T-helper 2 cell treated with Interferon-gamma antibody and Interleukin-4, amounts not matched to agents 5 μg/mL and 100 μg/mL, for 36 hours (primary cell): ENCODE data around the gene MFNG.
A peak's percentile ranks its signal among the peaks of the same experiment; 100 is the strongest.
"Not testable (repeated sequence)": the region's sequence is repeated elsewhere in the genome, so short reads cannot be mapped to it uniquely, and the experiment has no call there.

Source experiments
- DNase-seq: peaks from one replicate; pipeline ENCODE4 v3.0.0; 2021; ENCODE audit warnings: low spot score
- H3K27ac Mint-ChIP-seq: one replicate; pipeline ENCODE4 v1.8.0; 2021; ENCODE audit warnings: mild to moderate bottlenecking, mixed read lengths
- H3K27me3 Mint-ChIP-seq: one replicate; pipeline ENCODE4 v1.8.0; 2021; ENCODE audit warnings: low read depth, mixed read lengths
- H3K36me3 Mint-ChIP-seq: one replicate; pipeline ENCODE4 v1.8.0; 2021; ENCODE audit warnings: low read depth, mixed read lengths
- H3K4me1 Mint-ChIP-seq: one replicate; pipeline ENCODE4 v1.8.0; 2021; ENCODE audit warnings: low read depth, mixed read lengths
- H3K4me3 Mint-ChIP-seq: one replicate; pipeline ENCODE4 v1.8.0; 2022; ENCODE audit warnings: mild to moderate bottlenecking, moderate library complexity, mixed read lengths
- H3K9me3 Mint-ChIP-seq: one replicate; pipeline ENCODE4 v1.8.0; 2021; ENCODE audit warnings: mixed read lengths

Gene MFNG, protein sequence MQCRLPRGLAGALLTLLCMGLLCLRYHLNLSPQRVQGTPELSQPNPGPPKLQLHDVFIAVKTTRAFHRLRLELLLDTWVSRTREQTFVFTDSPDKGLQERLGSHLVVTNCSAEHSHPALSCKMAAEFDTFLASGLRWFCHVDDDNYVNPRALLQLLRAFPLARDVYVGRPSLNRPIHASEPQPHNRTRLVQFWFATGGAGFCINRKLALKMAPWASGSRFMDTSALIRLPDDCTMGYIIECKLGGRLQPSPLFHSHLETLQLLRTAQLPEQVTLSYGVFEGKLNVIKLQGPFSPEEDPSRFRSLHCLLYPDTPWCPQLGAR

DNA sequence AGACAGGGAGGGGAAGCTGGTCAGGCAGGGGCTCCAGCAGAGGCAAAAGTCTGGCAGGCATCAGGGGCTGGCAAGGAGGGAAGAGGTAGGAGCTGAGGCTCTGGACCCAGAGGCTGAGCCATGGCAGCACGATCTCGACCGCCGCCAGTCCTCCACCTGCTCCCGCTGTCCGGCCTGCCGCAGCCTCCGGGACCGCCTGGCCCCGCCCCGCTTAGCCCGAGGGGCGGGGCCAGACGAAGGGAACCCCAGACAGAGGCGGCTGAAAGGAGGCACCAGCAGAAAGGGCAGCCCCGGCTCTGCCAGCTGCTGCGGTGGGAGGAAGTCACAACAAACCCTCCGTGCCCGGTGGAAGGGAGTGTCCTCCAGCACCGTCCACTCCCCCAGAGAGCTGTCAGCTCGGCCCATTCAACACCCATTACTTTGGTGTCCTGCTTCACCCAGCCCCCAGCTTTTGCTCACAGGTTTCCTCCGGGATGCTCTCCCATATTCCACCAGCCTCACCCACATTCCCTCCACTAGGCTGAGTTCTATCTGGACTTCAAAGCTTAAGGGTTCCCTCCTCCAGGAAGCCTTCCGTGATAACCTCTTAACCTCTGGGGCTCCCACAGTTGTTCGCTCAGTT, at the start of gene MFNG:
TSS of gene MFNG (minus strand) at position 161 of the 622 bp plus-strand sequence. CDS start 207 bp downstream, outside the sequence.
- H3K4me1 Mint-ChIP-seq: peaks cover 39% of the 10 kb centered on the region
- H3K4me3 Mint-ChIP-seq: peak within 1 kb of the TSS; percentile 98
- DNase-seq: peak; percentile 77
- H3K36me3 Mint-ChIP-seq: peaks cover 33% of the 10 kb centered on the region
- no peaks in the 10 kb centered on the region for H3K27me3 Mint-ChIP-seq
- H3K9me3 Mint-ChIP-seq: no peaks in the 10 kb centered on the region
- H3K27ac Mint-ChIP-seq: peak within 1 kb of the TSS; percentile 92

DNA sequence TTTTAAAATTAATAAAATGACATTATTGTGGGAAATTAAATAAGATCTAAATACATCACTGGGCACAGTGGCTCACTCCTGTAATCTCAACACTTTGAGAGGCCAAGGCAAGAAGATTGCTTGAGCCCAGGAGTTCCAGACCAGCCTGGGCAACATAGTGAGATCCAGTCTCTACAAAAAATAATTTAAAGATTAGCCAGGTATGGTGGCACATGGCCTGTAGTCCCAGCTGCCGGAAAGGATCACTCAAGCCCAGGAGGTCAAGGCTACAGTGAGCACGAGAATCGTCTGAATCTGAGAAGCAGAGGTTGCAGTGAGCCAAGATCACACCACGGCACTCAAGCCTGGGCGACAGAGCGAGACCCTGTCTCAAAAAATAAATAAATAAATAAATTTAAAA, 49.0 kb upstream of the MFNG start:
- no peak overlapping the region for H3K4me3 Mint-ChIP-seq
- DNase-seq: no peak
- H3K4me1 Mint-ChIP-seq: peaks cover 29% of the 10 kb centered on the region
- H3K27ac Mint-ChIP-seq: no peak overlapping the region
- H3K27me3 Mint-ChIP-seq: peaks cover 4% of the 10 kb centered on the region
- H3K36me3 Mint-ChIP-seq: no peaks in the 10 kb centered on the region
- no peaks in the 10 kb centered on the region for H3K9me3 Mint-ChIP-seq

DNA sequence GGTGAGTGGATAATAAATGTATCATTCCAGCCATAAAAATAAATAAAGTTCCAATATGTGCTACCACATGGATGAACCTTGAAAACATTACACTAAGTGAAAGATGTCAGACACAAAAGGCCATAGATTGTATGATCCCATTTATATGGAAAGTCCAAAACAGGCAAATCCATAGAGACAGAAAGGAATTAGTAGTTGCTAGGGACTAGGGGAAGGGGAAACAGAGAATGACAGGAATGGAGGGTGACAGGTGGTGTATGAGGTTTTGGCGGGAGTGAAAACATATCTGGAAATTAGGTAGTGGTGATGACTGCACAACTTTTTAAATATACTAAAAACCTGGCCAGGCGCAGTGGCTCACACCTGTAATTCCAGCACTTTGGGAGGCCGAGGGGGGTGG, 48.3 kb upstream of the MFNG start:
- no peak for DNase-seq
- H3K36me3 Mint-ChIP-seq: no peaks in the 10 kb centered on the region
- H3K27me3 Mint-ChIP-seq: peaks cover 4% of the 10 kb centered on the region
- peaks cover 36% of the 10 kb centered on the region for H3K4me1 Mint-ChIP-seq
- no peaks in the 10 kb centered on the region for H3K9me3 Mint-ChIP-seq
- no peak overlapping the region for H3K27ac Mint-ChIP-seq
- H3K4me3 Mint-ChIP-seq: no peak overlapping the region

DNA sequence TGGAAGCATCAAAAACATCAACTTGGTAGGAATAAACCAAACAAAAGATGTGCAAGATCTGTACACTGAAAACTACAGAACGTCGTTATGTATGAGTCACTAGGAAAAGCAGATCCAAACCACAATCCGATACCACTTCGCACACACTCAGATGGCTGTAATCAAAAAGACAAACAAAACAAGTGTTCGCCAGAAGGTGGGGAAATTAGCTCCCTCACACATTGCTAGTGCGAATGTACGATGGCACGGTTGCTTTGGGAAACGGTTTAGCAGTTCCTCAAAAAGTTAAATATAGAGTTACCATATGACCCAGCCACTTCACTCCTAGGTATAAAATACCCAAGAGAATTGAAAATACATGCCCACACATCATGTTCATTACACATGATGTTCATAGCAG, 47.8 kb upstream of the MFNG start:
- peaks cover 4% of the 10 kb centered on the region for H3K27me3 Mint-ChIP-seq
- peaks cover 33% of the 10 kb centered on the region for H3K4me1 Mint-ChIP-seq
- no peak overlapping the region for H3K27ac Mint-ChIP-seq
- peak overlapping the region; percentile 14 for H3K4me3 Mint-ChIP-seq
- H3K9me3 Mint-ChIP-seq: no peaks in the 10 kb centered on the region
- DNase-seq: peak; percentile 46
- no peaks in the 10 kb centered on the region for H3K36me3 Mint-ChIP-seq

DNA sequence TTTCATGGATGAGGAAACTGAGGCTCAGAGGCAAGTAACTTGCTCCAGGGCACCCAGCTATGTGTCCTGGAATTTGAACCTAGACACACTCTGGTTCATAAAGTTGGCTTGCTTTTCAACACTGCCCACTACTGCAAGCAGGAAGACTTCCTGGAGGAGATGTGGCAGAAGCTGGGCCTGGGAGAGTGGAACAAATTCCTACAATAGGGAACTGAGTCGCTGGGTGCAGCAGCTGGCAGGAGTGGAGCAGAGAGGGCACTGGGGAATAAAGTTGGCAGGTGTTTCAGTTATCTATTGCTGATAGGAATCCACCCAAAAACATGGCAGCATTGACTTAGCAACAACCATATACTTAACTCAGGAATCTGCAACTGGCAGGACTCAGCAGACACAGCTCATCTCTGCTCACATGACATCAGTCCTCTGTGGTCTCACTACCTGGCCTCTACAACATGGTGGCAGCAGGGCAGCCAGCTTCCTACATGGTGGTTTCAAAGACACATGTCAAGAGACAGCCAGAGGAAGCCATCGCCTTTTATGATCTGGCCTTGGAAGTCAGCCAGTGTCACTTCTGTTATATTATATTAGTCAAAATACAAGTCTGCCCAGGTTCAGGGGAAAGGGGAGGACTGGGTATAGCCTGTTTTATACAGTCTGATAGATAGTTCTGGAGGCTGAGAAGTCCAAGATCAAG, 43.6 kb upstream of the MFNG start:
- Mint-ChIP-seq H3K4me1 (peaks cover 24% of the 10 kb centered on the region), H3K27me3 (peaks cover 2% of the 10 kb centered on the region), H3K36me3 (no peaks in the 10 kb centered on the region), H3K27ac (no peak overlapping the region), H3K4me3 (no peak overlapping the region), H3K9me3 (no peaks in the 10 kb centered on the region)
- no peak for DNase-seq

DNA sequence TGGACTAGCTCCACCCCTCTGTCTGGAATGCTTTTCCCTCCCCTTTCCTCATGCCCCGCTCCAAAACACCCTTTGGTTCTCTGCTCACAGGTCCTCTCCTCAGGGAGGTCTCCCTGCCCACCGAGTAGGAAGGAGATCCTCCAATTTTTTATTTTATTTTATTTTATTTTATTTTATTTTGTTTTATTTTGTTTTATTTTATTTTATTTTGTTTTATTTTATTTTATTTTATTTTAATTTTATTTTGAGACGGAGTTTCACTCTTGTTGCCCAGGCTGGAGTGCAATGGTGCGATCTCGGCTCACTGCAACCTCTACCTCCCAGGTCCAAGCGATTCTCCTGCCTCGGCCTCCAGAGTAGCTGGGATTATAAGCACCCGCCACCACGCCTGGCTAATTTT, 41.8 kb upstream of the MFNG start:
- H3K4me3 Mint-ChIP-seq, H3K36me3 Mint-ChIP-seq, H3K27ac Mint-ChIP-seq, H3K9me3 Mint-ChIP-seq, DNase-seq: not testable (repeated sequence)
- peaks cover 12% of the 10 kb centered on the region for H3K4me1 Mint-ChIP-seq
- H3K27me3 Mint-ChIP-seq: peaks cover 12% of the 10 kb centered on the region

DNA sequence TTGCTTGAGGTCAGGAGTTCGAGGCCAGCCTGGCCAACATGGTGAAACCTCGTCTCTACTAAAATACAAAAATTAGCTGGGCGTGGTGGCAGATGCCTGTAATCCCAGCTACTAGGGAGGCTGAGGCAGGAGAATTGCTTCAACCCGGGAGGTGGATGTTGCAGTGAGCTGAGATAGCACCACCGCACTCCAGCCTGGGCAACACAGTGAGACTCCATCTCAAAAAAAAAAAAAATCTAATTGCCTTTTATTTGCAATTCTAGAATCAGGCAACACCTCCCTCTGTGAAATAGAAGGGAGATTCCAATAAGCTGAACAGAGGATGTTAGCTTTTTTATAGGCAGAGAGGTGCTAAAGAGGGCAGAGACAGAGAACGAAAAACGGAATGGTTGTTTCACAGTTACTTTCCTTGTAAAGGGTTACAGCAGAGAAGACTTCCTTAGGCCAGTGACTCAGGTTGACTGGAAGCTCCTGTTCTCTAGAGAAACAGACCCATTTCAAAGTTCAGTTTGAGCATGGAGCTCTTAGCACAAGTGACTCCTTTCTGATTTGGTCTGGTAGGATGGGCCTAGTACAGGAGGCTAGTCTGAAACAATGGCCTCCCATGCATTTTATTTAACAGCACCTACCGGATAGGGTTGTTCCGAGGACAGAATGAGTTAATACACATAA, 41.0 kb upstream of the MFNG start:
- DNase-seq, H3K4me3 Mint-ChIP-seq, H3K27ac Mint-ChIP-seq, H3K36me3 Mint-ChIP-seq, H3K9me3 Mint-ChIP-seq: not testable (repeated sequence)
- Mint-ChIP-seq H3K4me1 (peaks cover 11% of the 10 kb centered on the region), H3K27me3 (peaks cover 19% of the 10 kb centered on the region)

DNA sequence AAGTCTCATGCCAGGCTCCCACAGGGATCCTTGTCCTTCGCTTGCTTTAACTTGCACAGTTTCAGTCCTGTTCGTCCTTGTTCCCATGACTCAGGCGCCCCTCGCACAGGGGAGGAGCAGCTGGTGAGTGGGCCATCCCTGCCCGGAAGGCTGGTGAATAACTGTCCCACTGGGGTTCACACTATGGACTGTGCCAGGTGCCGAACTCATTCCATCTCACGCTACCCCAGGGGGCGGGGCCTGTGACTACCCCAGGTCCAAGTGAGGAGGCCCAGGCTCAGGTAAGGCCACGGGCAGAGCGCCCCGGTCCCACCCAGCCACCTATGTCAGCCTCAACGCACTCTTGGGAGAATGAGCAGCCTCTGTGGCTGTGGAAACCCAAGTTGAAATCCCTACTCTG, 40.2 kb upstream of the MFNG start:
- no peak overlapping the region for H3K4me3 Mint-ChIP-seq
- H3K4me1 Mint-ChIP-seq: peaks cover 8% of the 10 kb centered on the region
- H3K36me3 Mint-ChIP-seq: no peaks in the 10 kb centered on the region
- no peak for DNase-seq
- H3K27me3 Mint-ChIP-seq: peaks cover 25% of the 10 kb centered on the region
- no peak overlapping the region for H3K27ac Mint-ChIP-seq
- H3K9me3 Mint-ChIP-seq: no peaks in the 10 kb centered on the region

DNA sequence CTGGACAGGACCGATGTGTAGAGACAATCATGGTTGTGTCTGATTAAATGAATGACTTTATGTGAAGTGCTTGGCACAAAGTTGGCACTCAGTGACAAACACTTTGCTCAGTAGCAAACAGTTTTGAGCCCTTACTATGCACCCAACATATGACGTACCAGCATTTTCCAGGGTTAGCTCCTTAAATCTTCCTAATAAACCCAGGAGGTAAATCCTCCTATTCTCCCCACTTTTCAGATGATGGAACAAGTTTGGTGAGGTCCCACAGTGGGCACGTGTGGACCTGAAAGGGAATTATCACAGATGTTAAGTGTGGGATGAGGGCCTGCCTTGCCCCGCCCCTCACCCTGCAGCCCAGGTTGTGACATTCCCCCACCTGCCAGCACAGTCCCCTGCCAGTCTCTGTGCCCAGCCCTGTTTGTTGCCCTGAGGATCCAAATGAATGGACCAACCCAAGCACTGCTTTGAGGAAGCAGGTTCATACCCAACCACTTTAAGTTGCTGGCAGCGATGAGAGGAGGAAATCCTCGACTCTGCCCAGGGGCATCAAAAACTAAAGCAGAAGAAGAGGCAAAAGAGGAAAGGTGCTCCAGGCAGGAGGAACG, 39.7 kb upstream of the MFNG start:
- no peak overlapping the region for H3K4me3 Mint-ChIP-seq
- DNase-seq: no peak
- peaks cover 7% of the 10 kb centered on the region for H3K4me1 Mint-ChIP-seq
- H3K27ac Mint-ChIP-seq: no peak overlapping the region
- H3K36me3 Mint-ChIP-seq: no peaks in the 10 kb centered on the region
- peaks cover 30% of the 10 kb centered on the region for H3K27me3 Mint-ChIP-seq
- H3K9me3 Mint-ChIP-seq: no peaks in the 10 kb centered on the region

DNA sequence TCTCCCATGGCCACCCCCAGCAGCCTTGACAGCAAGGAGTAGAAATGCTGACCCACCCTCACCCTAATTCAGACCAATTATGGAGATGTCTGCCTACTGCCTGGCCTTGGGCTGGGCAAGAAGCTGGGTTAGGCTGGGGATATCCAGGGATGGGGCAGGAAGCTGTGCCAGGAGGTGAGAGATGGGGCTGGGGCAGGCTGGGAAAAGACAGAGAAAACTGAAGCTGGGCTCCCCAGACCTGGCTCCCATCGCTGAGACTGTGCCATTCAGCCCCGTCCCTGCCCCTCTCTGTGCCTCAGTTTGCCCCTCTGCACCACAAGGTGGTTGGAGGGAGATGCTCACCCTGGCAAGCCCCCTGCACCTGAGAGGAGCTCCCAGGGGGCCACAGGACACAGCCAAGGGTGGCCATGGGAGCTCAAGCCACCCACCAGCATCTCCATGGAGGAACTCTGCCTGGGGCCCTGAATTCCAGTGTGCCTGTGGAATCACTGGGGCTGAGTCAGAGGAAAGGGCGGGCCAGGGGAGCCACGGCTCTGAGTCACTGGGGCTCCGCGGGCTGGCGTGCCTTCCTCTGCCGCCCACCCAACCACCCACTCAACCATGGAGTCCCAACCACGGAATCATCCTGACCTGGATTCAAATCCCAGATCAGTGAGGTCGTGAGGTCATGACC, 39.0 kb upstream of the MFNG start:
- DNase-seq: peak; percentile 50
- Mint-ChIP-seq H3K9me3 (no peaks in the 10 kb centered on the region), H3K4me1 (peaks cover 7% of the 10 kb centered on the region), H3K4me3 (no peak overlapping the region), H3K27ac (no peak overlapping the region), H3K27me3 (peaks cover 36% of the 10 kb centered on the region), H3K36me3 (no peaks in the 10 kb centered on the region)

DNA sequence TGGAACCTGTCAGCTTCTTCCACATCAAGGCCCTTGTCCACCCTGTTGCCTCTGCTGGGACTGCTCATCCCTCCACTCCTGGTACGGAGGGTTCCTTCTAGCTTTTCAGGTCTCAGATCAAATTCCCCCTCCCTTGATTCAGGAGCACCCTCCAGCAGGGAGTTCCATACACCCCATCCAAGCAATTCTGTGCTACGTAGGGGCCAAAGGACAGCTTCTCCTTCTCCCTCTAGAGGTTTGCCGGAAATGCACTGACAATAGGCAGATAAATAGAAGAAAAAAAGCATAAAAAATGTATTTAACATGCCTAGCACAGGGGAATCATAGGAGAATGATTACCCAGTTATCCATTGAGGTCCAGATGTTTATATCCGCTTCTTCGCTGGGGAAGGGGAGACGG, 36.3 kb upstream of the MFNG start:
- no peak for DNase-seq
- Mint-ChIP-seq H3K27me3 (peaks cover 52% of the 10 kb centered on the region), H3K4me3 (no peak overlapping the region), H3K9me3 (no peaks in the 10 kb centered on the region), H3K36me3 (no peaks in the 10 kb centered on the region), H3K4me1 (peaks cover 4% of the 10 kb centered on the region), H3K27ac (no peak overlapping the region)

DNA sequence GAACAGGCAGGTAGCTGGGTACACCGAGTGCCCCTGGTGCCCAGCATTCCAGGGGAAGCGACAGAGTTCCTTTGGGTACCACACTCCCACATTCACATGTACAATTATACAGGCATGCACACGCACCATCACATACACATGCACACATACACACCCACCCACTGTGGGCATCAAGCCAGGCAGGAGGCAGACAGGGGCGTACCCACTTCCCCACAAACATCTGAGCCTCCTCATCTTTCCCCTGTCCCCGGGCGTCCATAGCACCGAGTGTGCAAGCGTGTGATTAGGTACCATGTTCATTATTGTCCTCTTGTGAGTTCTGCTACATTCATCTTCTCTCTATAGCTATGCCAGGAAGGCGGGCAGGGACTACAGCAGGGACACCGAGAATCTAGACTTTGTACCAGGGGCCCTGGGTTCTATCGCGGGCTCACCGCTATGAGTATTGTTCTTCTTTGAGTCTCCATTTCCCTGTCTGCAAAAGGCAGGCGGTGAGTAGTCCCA, 35.1 kb upstream of the MFNG start:
- no peaks in the 10 kb centered on the region for H3K9me3 Mint-ChIP-seq
- H3K36me3 Mint-ChIP-seq: no peaks in the 10 kb centered on the region
- peaks cover 60% of the 10 kb centered on the region for H3K27me3 Mint-ChIP-seq
- peaks cover 4% of the 10 kb centered on the region for H3K4me1 Mint-ChIP-seq
- no peak overlapping the region for H3K4me3 Mint-ChIP-seq
- DNase-seq: no peak
- H3K27ac Mint-ChIP-seq: no peak overlapping the region

DNA sequence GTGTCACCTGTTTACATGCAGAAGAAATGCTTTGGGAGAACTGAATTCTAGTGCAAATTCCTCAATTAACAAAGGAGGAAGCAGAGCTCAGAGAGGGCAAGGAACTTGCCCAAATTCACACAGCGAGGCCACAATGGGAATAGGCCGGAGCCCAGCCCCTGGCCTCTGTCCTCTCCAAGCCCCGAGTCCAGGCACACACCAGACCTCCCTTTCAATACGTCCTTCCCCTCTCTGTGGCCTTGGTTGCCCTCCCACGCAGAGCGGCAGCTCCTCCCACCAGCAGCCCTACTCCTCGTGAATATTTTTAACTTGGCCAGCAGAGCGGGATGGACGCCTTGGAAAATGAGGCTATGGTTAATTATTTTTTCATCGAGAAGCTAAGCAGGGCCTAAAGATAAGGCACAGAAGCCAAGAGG, 34.6 kb upstream of the MFNG start:
- Mint-ChIP-seq H3K36me3 (no peaks in the 10 kb centered on the region), H3K4me1 (peaks cover 4% of the 10 kb centered on the region), H3K27ac (no peak overlapping the region), H3K4me3 (no peak overlapping the region), H3K27me3 (peaks cover 63% of the 10 kb centered on the region), H3K9me3 (no peaks in the 10 kb centered on the region)
- DNase-seq: no peak
